Fibroblast of skin of abdomen (primary cell): Measurements from ENCODE around the gene ADAMTS8. TPM values are rescaled to one million over a fixed set of nuclear protein-coding genes. Genes with fewer than 3 reads are reported as not detected.

Experiments
- DNase-seq: peaks from one replicate; pipeline ENCODE4 v3.0.0-alpha.2; 2013
- polyA plus RNA-seq, 2 experiments: library from polyadenylated mRNA; unstranded; fragments of 120-200 nt; gene quantifications; one replicate each; pipeline ENCODE4 v1.2.1, GENCODE V29; 2013; ENCODE audit not compliant: insufficient read length in 2 of 2

ADAMTS8 gene
- 2.3 TPM for polyA plus RNA-seq (2013, experiment 1 of 2; ENCODE audit: insufficient read length)
- 2.4 TPM for polyA plus RNA-seq (2013, experiment 2 of 2; ENCODE audit: insufficient read length)

- no peak for DNase-seq
Observed at GRCh38 chr11:130428316-130429119, at the start of gene ADAMTS8. TSS of gene ADAMTS8 (minus strand) at chr11:130428609. CDS start at chr11:130428286, 323 bp downstream.

DNA sequence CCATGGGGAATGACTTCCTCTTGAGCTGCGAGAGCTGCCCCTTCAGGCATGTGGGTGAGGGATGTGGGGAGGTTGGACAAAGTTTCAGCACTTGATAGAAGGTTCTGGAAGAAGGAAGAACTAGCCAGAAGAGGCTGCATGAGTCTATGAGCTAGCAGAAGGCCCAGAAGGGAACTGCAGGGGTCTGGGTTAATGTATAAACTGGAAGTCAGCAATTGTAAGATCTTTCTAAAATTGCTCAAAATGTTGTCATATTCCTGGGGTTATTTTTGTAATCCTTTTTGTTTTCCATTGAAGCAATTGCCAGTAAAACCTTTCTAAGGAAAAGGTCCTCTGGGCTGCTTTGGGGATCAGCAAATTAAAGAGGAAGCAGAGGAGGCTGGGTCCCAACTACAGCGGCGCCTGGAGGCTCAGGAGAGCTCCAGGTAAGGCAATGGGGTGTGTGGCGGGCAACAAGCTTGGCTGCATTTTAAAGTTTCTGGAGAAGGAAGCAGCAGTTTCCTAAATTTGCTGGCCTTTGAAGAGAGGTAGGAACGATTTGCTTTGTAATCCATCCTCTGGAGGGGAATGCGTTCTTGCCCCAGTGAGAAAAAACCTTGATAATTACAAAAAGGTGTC is 49.3 kb upstream of the ADAMTS8 start:
- DNase-seq = no peak

- DNase-seq = no peak
Observed at GRCh38 chr11:130476922-130477491, 48.6 kb upstream of the ADAMTS8 start.

- DNase-seq = peak; percentile 31
Observed at GRCh38 chr11:130476200-130476921, 48.0 kb upstream of the ADAMTS8 start.

GRCh38 chr11:130475426-130476053 is 47.1 kb upstream of the ADAMTS8 start:
- no peak for DNase-seq

DNA sequence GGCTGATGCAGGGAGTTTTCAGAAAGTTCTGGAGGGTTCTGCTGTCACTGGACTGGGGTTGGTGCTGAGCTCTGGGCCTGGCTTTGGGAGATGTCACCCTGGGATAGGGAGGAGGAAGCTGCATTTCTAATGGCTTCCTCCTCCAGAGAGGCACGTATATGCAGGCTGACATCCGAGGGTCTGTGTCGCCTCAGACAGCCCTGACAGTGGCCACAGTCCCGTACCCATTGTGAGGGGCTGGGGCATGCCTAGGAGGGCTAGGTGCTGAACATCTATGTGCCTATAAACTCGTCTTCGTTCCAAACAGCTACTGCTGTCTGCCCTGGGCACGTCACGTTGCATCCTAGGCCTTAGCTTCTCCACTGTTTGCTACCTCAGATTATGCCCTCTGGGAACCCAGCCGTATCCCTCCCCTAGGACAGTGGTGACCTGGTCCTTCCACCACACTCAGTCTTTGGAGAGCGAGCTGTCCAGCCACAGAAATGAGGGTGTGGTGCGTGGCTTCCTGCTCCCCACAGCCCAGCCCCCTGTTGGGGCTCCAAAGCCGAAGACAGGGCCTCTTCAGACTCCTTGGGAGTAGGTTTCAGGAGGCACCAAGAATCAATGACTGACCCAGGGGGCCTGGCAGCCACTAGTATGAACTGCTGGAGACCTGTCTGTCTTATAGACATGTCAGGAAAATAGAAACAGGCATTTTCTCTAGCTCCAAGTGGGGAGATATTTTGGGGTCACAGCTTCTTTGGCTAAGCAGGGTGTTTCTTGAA is 46.4 kb upstream of the ADAMTS8 start:
- no peak for DNase-seq

- DNase-seq = no peak
Observed at GRCh38 chr11:130473795-130474377, 45.5 kb upstream of the ADAMTS8 start.

DNA sequence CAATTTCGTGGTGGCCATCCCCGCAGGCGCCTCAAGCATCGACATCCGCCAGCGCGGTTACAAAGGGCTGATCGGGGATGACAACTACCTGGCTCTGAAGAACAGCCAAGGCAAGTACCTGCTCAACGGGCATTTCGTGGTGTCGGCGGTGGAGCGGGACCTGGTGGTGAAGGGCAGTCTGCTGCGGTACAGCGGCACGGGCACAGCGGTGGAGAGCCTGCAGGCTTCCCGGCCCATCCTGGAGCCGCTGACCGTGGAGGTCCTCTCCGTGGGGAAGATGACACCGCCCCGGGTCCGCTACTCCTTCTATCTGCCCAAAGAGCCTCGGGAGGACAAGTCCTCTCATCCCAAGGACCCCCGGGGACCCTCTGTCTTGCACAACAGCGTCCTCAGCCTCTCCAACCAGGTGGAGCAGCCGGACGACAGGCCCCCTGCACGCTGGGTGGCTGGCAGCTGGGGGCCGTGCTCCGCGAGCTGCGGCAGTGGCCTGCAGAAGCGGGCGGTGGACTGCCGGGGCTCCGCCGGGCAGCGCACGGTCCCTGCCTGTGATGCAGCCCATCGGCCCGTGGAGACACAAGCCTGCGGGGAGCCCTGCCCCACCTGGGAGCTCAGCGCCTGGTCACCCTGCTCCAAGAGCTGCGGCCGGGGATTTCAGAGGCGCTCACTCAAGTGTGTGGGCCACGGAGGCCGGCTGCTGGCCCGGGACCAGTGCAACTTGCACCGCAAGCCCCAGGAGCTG is 44.8 kb upstream of the ADAMTS8 start:
- DNase-seq = no peak

GRCh38 chr11:130472434-130472961 is 44.1 kb upstream of the ADAMTS8 start:
- no peak for DNase-seq

- DNase-seq = no peak
Observed at GRCh38 chr11:130471731-130472433, 43.5 kb upstream of the ADAMTS8 start.

DNA sequence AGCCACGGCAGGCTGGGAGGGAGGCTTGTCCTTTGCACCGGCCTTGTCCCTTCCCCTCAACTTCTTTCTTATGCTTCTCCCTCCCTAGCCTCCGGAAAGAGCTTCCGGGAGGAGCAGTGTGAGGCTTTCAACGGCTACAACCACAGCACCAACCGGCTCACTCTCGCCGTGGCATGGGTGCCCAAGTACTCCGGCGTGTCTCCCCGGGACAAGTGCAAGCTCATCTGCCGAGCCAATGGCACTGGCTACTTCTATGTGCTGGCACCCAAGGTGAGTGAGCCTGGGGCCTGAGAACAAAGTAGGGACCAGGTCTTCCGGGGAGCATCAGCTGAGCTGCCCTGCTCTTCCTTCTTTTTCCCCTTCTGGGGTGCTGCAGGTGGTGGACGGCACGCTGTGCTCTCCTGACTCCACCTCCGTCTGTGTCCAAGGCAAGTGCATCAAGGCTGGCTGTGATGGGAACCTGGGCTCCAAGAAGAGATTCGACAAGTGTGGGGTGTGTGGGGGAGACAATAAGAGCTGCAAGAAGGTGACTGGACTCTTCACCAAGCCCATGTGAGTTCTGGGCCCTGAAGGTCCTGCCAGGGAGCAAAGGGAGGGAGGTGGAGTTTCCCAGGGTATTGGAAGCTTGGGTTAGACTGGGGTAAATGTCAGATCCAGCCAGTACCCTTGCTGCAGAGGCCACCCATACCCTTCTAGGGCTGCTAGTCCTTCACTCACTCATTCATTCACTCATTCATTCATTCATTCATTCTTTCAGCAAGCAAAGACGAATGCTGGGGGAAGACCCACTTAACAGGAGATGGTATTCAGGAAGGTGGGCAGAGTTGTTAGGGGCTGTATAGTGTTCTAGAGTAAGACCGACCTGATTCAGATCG is 42.7 kb upstream of the ADAMTS8 start:
- DNase-seq = no peak

- no peak for DNase-seq
Observed at GRCh38 chr11:130469181-130469580, 40.8 kb upstream of the ADAMTS8 start.

DNA sequence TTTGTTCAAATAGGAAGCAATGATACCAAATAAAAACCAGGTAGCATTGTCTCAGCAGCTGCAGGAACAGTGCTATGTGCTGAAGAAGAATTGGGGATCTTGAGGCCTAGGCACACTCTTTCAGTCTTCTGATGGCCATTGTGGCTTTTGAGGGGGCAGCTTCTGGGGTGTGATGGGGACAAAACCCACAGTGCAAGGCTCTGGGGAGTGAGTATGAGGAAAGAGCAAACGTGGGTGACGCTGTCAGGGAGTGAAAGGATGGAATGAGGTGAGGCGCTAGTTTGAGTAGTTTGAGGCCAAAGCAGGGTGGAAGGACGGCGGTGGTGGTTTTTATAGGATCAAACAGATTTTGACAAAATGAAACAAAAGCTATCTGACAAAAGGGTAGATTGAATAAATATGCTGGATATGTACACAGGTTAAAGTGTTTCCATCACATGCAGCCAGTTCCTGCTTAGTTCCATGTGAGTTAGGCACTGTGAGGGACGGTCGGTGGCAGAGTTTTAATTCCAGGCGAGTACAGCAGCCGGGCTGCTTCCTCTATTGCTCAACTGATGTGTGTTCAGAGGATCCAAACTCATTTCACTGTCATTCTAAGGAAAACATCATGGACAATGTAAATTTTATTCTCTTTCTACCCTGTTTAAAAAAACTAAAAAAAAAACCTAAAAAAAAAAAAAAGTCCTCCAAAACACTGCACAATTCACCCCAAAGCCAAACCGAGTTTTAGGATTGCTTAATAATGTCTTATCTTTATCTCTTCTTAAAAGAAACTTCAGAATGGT is 38.9 kb upstream of the ADAMTS8 start:
- DNase-seq = no peak

GRCh38 chr11:130465263-130465662 is 36.9 kb upstream of the ADAMTS8 start:
- no peak for DNase-seq

DNA sequence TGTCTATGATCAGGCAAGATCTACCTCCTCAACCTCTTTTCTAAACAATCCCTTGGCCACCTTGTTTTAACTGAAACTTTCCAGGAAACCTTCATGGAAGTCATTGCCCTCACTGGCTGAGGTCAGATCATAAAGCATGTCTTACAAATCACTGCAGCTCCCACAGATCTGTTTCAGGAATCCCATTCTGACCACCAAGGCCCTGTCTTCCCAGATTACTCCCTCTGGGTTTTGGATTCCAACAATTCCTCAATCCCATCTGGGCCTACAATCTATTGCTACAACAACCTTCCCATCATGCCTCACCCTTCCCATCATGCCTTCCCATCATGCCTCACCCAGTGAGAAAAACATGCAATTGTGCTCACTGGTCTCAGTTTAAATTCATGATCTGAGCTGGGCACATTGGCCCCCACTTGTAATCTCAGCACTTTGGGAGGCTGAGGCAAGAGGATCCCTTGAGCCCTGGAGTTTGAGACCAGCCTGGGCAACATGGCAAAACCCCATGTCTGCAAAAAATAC is 35.9 kb upstream of the ADAMTS8 start:
- DNase-seq = peak; percentile 78

- no peak for DNase-seq
Observed at GRCh38 chr11:130462931-130463330, 34.5 kb upstream of the ADAMTS8 start.

DNA sequence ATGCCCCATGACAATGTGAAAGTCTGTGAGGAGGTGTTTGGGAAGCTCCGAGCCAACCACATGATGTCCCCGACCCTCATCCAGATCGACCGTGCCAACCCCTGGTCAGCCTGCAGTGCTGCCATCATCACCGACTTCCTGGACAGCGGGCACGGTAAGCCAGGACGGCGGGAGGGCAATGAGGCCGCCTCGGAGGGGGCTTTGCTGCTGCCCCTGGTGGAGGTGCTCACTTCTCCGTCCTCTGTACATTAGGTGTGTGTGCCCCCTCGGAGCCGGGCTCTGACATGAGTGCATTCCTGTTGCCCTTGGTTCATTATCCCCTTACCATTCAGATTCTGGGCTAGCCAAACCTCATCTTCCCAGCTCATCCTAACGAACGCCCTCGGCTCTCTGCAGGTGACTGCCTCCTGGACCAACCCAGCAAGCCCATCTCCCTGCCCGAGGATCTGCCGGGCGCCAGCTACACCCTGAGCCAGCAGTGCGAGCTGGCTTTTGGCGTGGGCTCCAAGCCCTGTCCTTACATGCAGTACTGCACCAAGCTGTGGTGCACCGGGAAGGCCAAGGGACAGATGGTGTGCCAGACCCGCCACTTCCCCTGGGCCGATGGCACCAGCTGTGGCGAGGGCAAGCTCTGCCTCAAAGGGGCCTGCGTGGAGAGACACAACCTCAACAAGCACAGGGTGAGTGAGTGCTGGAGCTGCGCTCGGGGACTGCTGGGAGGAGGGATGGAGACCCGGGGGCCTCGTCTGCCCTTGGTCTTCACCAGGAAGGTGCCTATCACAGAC is 33.9 kb upstream of the ADAMTS8 start:
- no peak for DNase-seq
